ENCODE data around the gene TMEM121.
"Not testable (repeated sequence)": the region's sequence is repeated elsewhere in the genome, so short reads cannot be mapped to it uniquely, and the experiment has no call there.

Gene TMEM121

GRCh38 chr14:105568140-105568843 lies 41.9 kb downstream of the TMEM121 start:
- H3K9ac ChIP-seq (ENCODE audit: low read length); H3K36me3 ChIP-seq (ENCODE audit: control insufficient read depth, insufficient read depth, low read length); H3K9me3 ChIP-seq (ENCODE audit: control insufficient read depth, low read length); H3K4me1 ChIP-seq (ENCODE audit: control insufficient read depth, insufficient read depth, low read length); H3K27me3 ChIP-seq (ENCODE audit: control insufficient read depth, insufficient read depth, low read length); H3K4me3 ChIP-seq (ENCODE audit: low read length): not testable (repeated sequence)

- H3K4me1 ChIP-seq (ENCODE audit: control insufficient read depth, insufficient read depth, low read length): no peaks in the 10 kb centered on the region
- no peaks in the 10 kb centered on the region for H3K9me3 ChIP-seq (ENCODE audit: control insufficient read depth, low read length)
- no peak overlapping the region for H3K9ac ChIP-seq (ENCODE audit: low read length)
- H3K4me3 ChIP-seq (ENCODE audit: low read length): no peak overlapping the region
- no peaks in the 10 kb centered on the region for H3K27me3 ChIP-seq (ENCODE audit: control insufficient read depth, insufficient read depth, low read length)
- H3K36me3 ChIP-seq (ENCODE audit: control insufficient read depth, insufficient read depth, low read length): no peaks in the 10 kb centered on the region
These were observed 42.7 kb downstream of the TMEM121 start for GRCh38 chr14:105568859-105569766.

- Histone ChIP-seq H3K4me1 (ENCODE audit: control insufficient read depth, insufficient read depth, low read length) (no peaks in the 10 kb centered on the region), H3K36me3 (ENCODE audit: control insufficient read depth, insufficient read depth, low read length) (no peaks in the 10 kb centered on the region), H3K9ac (ENCODE audit: low read length) (no peak overlapping the region), H3K9me3 (ENCODE audit: control insufficient read depth, low read length) (no peaks in the 10 kb centered on the region), H3K4me3 (ENCODE audit: low read length) (no peak overlapping the region), H3K27me3 (ENCODE audit: control insufficient read depth, insufficient read depth, low read length) (no peaks in the 10 kb centered on the region)
These were observed 44.1 kb downstream of the TMEM121 start for GRCh38 chr14:105570482-105570881.

- not testable (repeated sequence) for H3K27me3 ChIP-seq (ENCODE audit: control insufficient read depth, insufficient read depth, low read length); H3K4me1 ChIP-seq (ENCODE audit: control insufficient read depth, insufficient read depth, low read length); H3K4me3 ChIP-seq (ENCODE audit: low read length); H3K9ac ChIP-seq (ENCODE audit: low read length); H3K36me3 ChIP-seq (ENCODE audit: control insufficient read depth, insufficient read depth, low read length); H3K9me3 ChIP-seq (ENCODE audit: control insufficient read depth, low read length)
These were observed 45.0 kb downstream of the TMEM121 start for GRCh38 chr14:105571181-105571951.

GRCh38 chr14:105572063-105572462 lies 45.7 kb downstream of the TMEM121 start:
- not testable (repeated sequence) for H3K27me3 ChIP-seq (ENCODE audit: control insufficient read depth, insufficient read depth, low read length); H3K4me3 ChIP-seq (ENCODE audit: low read length); H3K4me1 ChIP-seq (ENCODE audit: control insufficient read depth, insufficient read depth, low read length); H3K9ac ChIP-seq (ENCODE audit: low read length); H3K9me3 ChIP-seq (ENCODE audit: control insufficient read depth, low read length); H3K36me3 ChIP-seq (ENCODE audit: control insufficient read depth, insufficient read depth, low read length)

- H3K9ac ChIP-seq (ENCODE audit: low read length); H3K4me3 ChIP-seq (ENCODE audit: low read length); H3K36me3 ChIP-seq (ENCODE audit: control insufficient read depth, insufficient read depth, low read length); H3K9me3 ChIP-seq (ENCODE audit: control insufficient read depth, low read length); H3K4me1 ChIP-seq (ENCODE audit: control insufficient read depth, insufficient read depth, low read length); H3K27me3 ChIP-seq (ENCODE audit: control insufficient read depth, insufficient read depth, low read length): not testable (repeated sequence)
These were observed 47.5 kb downstream of the TMEM121 start for GRCh38 chr14:105573841-105574240.

- H3K9ac ChIP-seq (ENCODE audit: low read length); H3K36me3 ChIP-seq (ENCODE audit: control insufficient read depth, insufficient read depth, low read length); H3K4me3 ChIP-seq (ENCODE audit: low read length); H3K27me3 ChIP-seq (ENCODE audit: control insufficient read depth, insufficient read depth, low read length); H3K9me3 ChIP-seq (ENCODE audit: control insufficient read depth, low read length); H3K4me1 ChIP-seq (ENCODE audit: control insufficient read depth, insufficient read depth, low read length): not testable (repeated sequence)
These were observed 48.0 kb downstream of the TMEM121 start for GRCh38 chr14:105574411-105574810.

GRCh38 chr14:105575016-105575700 lies 48.8 kb downstream of the TMEM121 start:
- H3K9ac ChIP-seq (ENCODE audit: low read length); H3K36me3 ChIP-seq (ENCODE audit: control insufficient read depth, insufficient read depth, low read length); H3K4me3 ChIP-seq (ENCODE audit: low read length): not testable (repeated sequence)

GRCh38 chr14:105576525-105577088 lies 50.2 kb downstream of the TMEM121 start:
- no peaks in the 10 kb centered on the region for H3K27me3 ChIP-seq (ENCODE audit: control insufficient read depth, insufficient read depth, low read length)
- H3K9me3 ChIP-seq (ENCODE audit: control insufficient read depth, low read length): no peaks in the 10 kb centered on the region
- H3K4me1 ChIP-seq (ENCODE audit: control insufficient read depth, insufficient read depth, low read length): no peaks in the 10 kb centered on the region
- no peak overlapping the region for H3K4me3 ChIP-seq (ENCODE audit: low read length)
- H3K9ac ChIP-seq (ENCODE audit: low read length): no peak overlapping the region
- no peaks in the 10 kb centered on the region for H3K36me3 ChIP-seq (ENCODE audit: control insufficient read depth, insufficient read depth, low read length)

More at GRCh38 chr14:105575016-105575700, 48.8 kb downstream of the TMEM121 start:
- not testable (repeated sequence) for H3K9me3 ChIP-seq (ENCODE audit: control insufficient read depth, low read length); H3K4me1 ChIP-seq (ENCODE audit: control insufficient read depth, insufficient read depth, low read length); H3K27me3 ChIP-seq (ENCODE audit: control insufficient read depth, insufficient read depth, low read length)

GRCh38 chr14:105577314-105577861 lies 51.0 kb downstream of the TMEM121 start:
- Histone ChIP-seq H3K36me3 (ENCODE audit: control insufficient read depth, insufficient read depth, low read length) (no peaks in the 10 kb centered on the region), H3K27me3 (ENCODE audit: control insufficient read depth, insufficient read depth, low read length) (no peaks in the 10 kb centered on the region), H3K4me1 (ENCODE audit: control insufficient read depth, insufficient read depth, low read length) (no peaks in the 10 kb centered on the region), H3K4me3 (ENCODE audit: low read length) (no peak overlapping the region), H3K9ac (ENCODE audit: low read length) (no peak overlapping the region), H3K9me3 (ENCODE audit: control insufficient read depth, low read length) (no peaks in the 10 kb centered on the region)

GRCh38 chr14:105578070-105578469 lies 51.7 kb downstream of the TMEM121 start:
- H3K36me3 ChIP-seq (ENCODE audit: control insufficient read depth, insufficient read depth, low read length): no peaks in the 10 kb centered on the region
- H3K9me3 ChIP-seq (ENCODE audit: control insufficient read depth, low read length): no peaks in the 10 kb centered on the region
- H3K4me3 ChIP-seq (ENCODE audit: low read length): no peak overlapping the region
- H3K27me3 ChIP-seq (ENCODE audit: control insufficient read depth, insufficient read depth, low read length): no peaks in the 10 kb centered on the region
- H3K4me1 ChIP-seq (ENCODE audit: control insufficient read depth, insufficient read depth, low read length): no peaks in the 10 kb centered on the region
- no peak overlapping the region for H3K9ac ChIP-seq (ENCODE audit: low read length)
